Muscle of leg (tissue), 16 donors: ENCODE results near the gene KCNIP4. TPM values are rescaled to one million over a fixed set of nuclear protein-coding genes. Genes with fewer than 3 reads are reported as not detected.
A peak's percentile ranks its signal among the peaks of the same experiment; 100 is the strongest.
"Not testable (repeated sequence)": the region's sequence is repeated elsewhere in the genome, so short reads cannot be mapped to it uniquely, and the experiment has no call there.

Experiments
- DNase-seq: peaks from one replicate; pipeline ENCODE4 v3.0.0; 2013
- H3K27ac ChIP-seq: one replicate; pipeline ENCODE4 v1.5.1; 2013; ENCODE audit warnings: mild to moderate bottlenecking, low read length, control low read depth
- H3K27me3 ChIP-seq: one replicate; pipeline ENCODE4 v1.6.1; 2013; ENCODE audit warnings: low read length; ENCODE audit not compliant: control insufficient read depth, insufficient read depth
- H3K36me3 ChIP-seq: one replicate; pipeline ENCODE4 v1.6.1; 2013; ENCODE audit warnings: low read length; ENCODE audit not compliant: control insufficient read depth, insufficient read depth
- H3K4me1 ChIP-seq: one replicate; pipeline ENCODE4 v1.6.1; 2013; ENCODE audit warnings: low read length; ENCODE audit not compliant: control insufficient read depth, insufficient read depth
- H3K4me3 ChIP-seq: one replicate; pipeline ENCODE4 v1.5.1; 2013; ENCODE audit warnings: low read length, control low read depth
- H3K9me3 ChIP-seq: replicated peaks from 2 replicates; pipeline ENCODE4 v1.6.1; 2013; ENCODE audit warnings: low read depth, low read length; ENCODE audit not compliant: control insufficient read depth
- WGBS: methylation state at CpG from one replicate; pipeline ENCODE4 v1.1.5; 2013; ENCODE audit warnings: missing lambda C conversion rate; ENCODE audit not compliant: insufficient coverage; 5-methylcytosine and 5-hydroxymethylcytosine counted together
- long read RNA-seq, 11 donors: transcript quantifications; one replicate each; lab custom pipeline, GENCODE V29; 2026
- polyA plus RNA-seq, 8 donors: library from polyadenylated mRNA; unstranded; fragments of 120-200 nt; gene quantifications; one replicate each; pipeline versions ENCODE4 v1.2.1 to v1.2.3, GENCODE V29; 2013; ENCODE audit warnings: inconsistent platforms in 1 of 8, low replicate concordance in 1 of 8; ENCODE audit not compliant: insufficient read length in 8 of 8, insufficient read depth in 1 of 8
- total RNA-seq: library from RNA; stranded (reverse); fragments of 120-200 nt; gene quantifications from one replicate; pipeline ENCODE4 v1.2.4, GENCODE V29; 2013

Gene KCNIP4
- total RNA-seq (0.44 TPM), polyA plus RNA-seq (1 to 10 TPM; 1.2 to 2.8 (median 1.7) TPM)
- long read RNA-seq, donor 1: 0 reads
- long read RNA-seq, donor 2: 0 reads
- long read RNA-seq, donor 3, partial matches to known transcripts: 0 of 1 reads
- long read RNA-seq, donor 3, other reads (novel, unspliced or antisense): 0 of 1 reads
- long read RNA-seq, donor 4: 0 reads
- long read RNA-seq, donor 5: 0 reads
- long read RNA-seq, donor 6: 0 reads
- long read RNA-seq, donor 7: 0 reads
- long read RNA-seq, donor 8: 0 reads
- long read RNA-seq, donor 9: 0 reads
- long read RNA-seq, donor 10: 0 reads
- long read RNA-seq, donor 11: 0 reads

GRCh38 chr4:21948347-21949072, at the start of gene KCNIP4:
TSS of gene KCNIP4 (minus strand) at chr4:21948772.
- under 1% methylated on average over 72 of the region's 81 CpGs for WGBS
- Histone ChIP-seq H3K4me3 (peak within 1 kb of the TSS; percentile 25), H3K27me3 (peaks cover 27% of the 10 kb centered on the region), H3K9me3 (no peaks in the 10 kb centered on the region), H3K27ac (no peak within 1 kb of the TSS), H3K4me1 (peaks cover 6% of the 10 kb centered on the region), H3K36me3 (no peaks in the 10 kb centered on the region)
- DNase-seq: peak; percentile 13

GRCh38 chr4:21996618-21997017, 48.0 kb upstream of the KCNIP4 start:
- not testable (repeated sequence) for H3K36me3 ChIP-seq, DNase-seq, H3K4me3 ChIP-seq, H3K27me3 ChIP-seq, H3K9me3 ChIP-seq, H3K4me1 ChIP-seq, H3K27ac ChIP-seq
- 98% methylated on average over 6 of the region's 9 CpGs for WGBS

- Histone ChIP-seq H3K4me1 (no peaks in the 10 kb centered on the region), H3K9me3 (peaks cover 2% of the 10 kb centered on the region), H3K36me3 (no peaks in the 10 kb centered on the region), H3K4me3 (no peak overlapping the region), H3K27ac (no peak overlapping the region), H3K27me3 (no peaks in the 10 kb centered on the region)
- WGBS: no CpG with 5 or more reads among the region's 1 CpG
- DNase-seq: peak; percentile 60
These were observed 43.8 kb upstream of the KCNIP4 start for GRCh38 chr4:21992330-21992729.

DNA sequence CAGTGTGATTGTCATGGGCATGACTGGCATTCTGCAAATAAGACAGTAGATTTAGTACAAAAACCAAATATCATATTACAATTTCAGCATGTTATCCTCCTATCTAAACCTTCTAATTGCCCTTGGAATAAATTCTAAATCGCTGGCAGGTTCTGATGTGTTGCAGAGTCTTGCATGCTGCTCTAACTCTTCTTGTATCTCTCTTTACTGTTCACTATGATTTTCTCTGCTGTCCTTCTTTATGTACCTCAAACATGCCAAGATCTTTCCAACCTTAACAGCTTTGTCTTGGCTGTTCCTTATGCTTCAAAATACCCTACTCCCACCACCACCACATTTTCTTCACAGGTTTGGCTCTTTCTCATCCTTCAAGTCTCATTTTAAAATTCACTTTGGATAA, 43.0 kb upstream of the KCNIP4 start:
- WGBS: 88% methylated on average over 1 of the region's 1 CpG
- H3K4me1 ChIP-seq: no peaks in the 10 kb centered on the region
- no peak overlapping the region for H3K4me3 ChIP-seq
- H3K27ac ChIP-seq: no peak overlapping the region
- H3K27me3 ChIP-seq: no peaks in the 10 kb centered on the region
- peaks cover 2% of the 10 kb centered on the region for H3K9me3 ChIP-seq
- H3K36me3 ChIP-seq: no peaks in the 10 kb centered on the region
- peak; percentile 7 for DNase-seq

- no peaks in the 10 kb centered on the region for H3K27me3 ChIP-seq
- whole genome bisulfite sequencing: no CpG with 5 or more reads among the region's 2 CpGs
- H3K9me3 ChIP-seq: peaks cover 2% of the 10 kb centered on the region
- no peak overlapping the region for H3K27ac ChIP-seq
- H3K4me3 ChIP-seq: no peak overlapping the region
- H3K36me3 ChIP-seq: no peaks in the 10 kb centered on the region
- peak; percentile 52 for DNase-seq
- no peaks in the 10 kb centered on the region for H3K4me1 ChIP-seq
These were observed 42.5 kb upstream of the KCNIP4 start for GRCh38 chr4:21991050-21991449.

GRCh38 chr4:21989351-21989750, 40.8 kb upstream of the KCNIP4 start:
- no peak for DNase-seq
- no peaks in the 10 kb centered on the region for H3K36me3 ChIP-seq

GRCh38 chr4:21986307-21986706, 37.7 kb upstream of the KCNIP4 start:
- Histone ChIP-seq H3K9me3 (no peaks in the 10 kb centered on the region), H3K4me1 (no peaks in the 10 kb centered on the region), H3K27ac (no peak overlapping the region), H3K36me3 (no peaks in the 10 kb centered on the region), H3K27me3 (no peaks in the 10 kb centered on the region), H3K4me3 (no peak overlapping the region)
- peak; percentile 93 for DNase-seq

More at GRCh38 chr4:21989351-21989750, 40.8 kb upstream of the KCNIP4 start:
- H3K27ac ChIP-seq: no peak overlapping the region
- no peaks in the 10 kb centered on the region for H3K9me3 ChIP-seq
- H3K4me1 ChIP-seq: no peaks in the 10 kb centered on the region
- H3K4me3 ChIP-seq: no peak overlapping the region
- H3K27me3 ChIP-seq: no peaks in the 10 kb centered on the region
- no CpG with 5 or more reads among the region's 1 CpG for WGBS

GRCh38 chr4:21982087-21982486, 33.5 kb upstream of the KCNIP4 start:
- Histone ChIP-seq H3K9me3 (no peaks in the 10 kb centered on the region), H3K4me3 (no peak overlapping the region), H3K4me1 (no peaks in the 10 kb centered on the region), H3K27ac (no peak overlapping the region), H3K36me3 (no peaks in the 10 kb centered on the region), H3K27me3 (no peaks in the 10 kb centered on the region)
- DNase-seq: no peak
- WGBS: no CpG with 5 or more reads among the region's 1 CpG

GRCh38 chr4:21979196-21979595, 30.6 kb upstream of the KCNIP4 start:
- Histone ChIP-seq H3K4me3 (no peak overlapping the region), H3K4me1 (no peaks in the 10 kb centered on the region), H3K27ac (no peak overlapping the region), H3K9me3 (no peaks in the 10 kb centered on the region), H3K36me3 (no peaks in the 10 kb centered on the region), H3K27me3 (no peaks in the 10 kb centered on the region)
- WGBS: no CpG with 5 or more reads among the region's 1 CpG
- DNase-seq: no peak

DNA sequence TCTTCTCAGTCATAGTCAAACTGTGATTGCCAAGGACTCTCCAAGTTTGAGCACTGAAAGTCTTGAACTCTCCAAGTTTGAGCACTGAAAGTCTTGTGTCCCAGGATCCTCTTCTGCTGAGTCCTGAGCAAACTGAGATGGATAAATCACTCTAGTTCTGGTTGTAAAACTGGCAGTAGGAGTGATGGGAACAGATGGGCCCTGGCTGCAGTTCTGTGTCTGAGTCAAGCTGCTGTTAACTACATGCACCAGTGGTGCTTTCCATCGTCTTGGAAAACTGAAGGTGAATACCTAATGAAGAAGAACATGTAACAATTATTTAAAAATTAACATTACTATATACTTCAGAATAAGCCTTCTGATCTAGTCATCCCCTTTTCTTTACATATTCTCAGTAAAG, 27.6 kb upstream of the KCNIP4 start:
- no peaks in the 10 kb centered on the region for H3K36me3 ChIP-seq
- H3K27ac ChIP-seq: no peak overlapping the region
- no peak overlapping the region for H3K4me3 ChIP-seq
- no CpG with 5 or more reads among the region's 1 CpG for WGBS
- H3K27me3 ChIP-seq: no peaks in the 10 kb centered on the region
- DNase-seq: no peak
- no peaks in the 10 kb centered on the region for H3K9me3 ChIP-seq
- no peaks in the 10 kb centered on the region for H3K4me1 ChIP-seq
